EL (cell line): ENCODE measurements around the gene LAIR2.
"Not testable (repeated sequence)": the region's sequence is repeated elsewhere in the genome, so short reads cannot be mapped to it uniquely, and the experiment has no call there.

Experiments
- DNase-seq: peaks from one replicate; pipeline ENCODE4 v3.0.0-alpha.2; 2016

The LAIR2 gene

GRCh38 chr19:54464630-54465425, 37.8 kb upstream of the LAIR2 start:
- peak; percentile 88 for DNase-seq

GRCh38 chr19:54465426-54466109, 37.1 kb upstream of the LAIR2 start:
- no peak for DNase-seq

DNA sequence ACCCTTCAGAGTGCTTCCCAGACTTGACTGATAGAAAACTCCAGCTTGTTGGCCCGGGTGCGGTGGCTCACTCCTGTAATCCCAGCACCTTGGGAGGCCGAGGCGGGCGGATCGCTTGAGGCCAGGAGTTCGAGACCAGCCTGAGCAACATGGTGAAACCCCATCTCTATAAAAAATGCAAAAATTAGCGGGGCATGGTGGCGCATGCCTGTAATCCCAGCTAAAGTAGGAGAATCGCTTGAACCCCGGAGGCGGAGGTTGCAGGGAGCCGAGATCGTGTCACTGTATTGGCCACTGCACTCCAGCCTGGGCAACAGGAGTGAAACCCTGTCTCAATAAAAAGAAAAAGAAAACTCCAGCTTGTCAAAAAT, 36.5 kb upstream of the LAIR2 start:
- not testable (repeated sequence) for DNase-seq

- no peak for DNase-seq
Observed at GRCh38 chr19:54469496-54469934, 33.1 kb upstream of the LAIR2 start.

- no peak for DNase-seq
Observed at GRCh38 chr19:54470276-54470887, 32.2 kb upstream of the LAIR2 start.

DNA sequence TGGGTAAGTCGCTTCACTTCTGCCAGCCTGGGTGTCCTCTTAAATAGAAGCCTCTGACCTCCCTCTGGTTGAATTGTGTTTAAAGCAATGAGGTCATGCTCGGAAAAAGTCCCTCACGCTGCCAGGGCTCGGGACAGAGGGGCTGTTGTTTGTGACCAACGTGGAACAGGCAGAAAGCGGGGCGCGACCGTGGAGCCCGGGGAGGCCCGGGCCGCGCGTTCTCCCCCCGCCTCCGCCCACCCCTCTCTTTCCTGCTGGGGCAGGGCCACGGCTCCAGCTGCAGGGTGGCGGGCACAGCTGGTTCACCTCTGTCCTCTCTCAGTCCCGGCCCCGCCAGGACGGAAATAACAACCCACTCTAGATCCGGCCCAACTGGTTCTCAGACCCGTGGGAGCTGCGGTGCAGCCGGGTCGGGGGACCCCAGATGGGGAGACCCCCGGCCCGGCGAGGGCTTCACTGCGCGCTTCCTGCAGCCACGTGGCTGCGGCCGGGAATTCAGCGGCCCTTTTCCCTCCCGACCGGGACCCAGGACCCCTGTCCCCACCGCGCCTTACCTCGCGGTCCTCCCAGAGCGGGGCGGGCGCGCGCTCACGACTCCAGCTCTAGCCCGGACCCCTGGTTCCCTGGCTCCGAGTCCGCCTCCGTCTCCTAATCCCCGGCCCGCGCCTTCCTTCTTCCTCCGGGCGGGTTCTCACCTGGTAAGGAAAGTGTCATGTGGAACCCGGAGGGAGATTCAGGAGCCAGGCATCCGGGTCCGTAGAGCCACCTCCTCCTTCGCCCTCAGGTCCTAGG, 31.4 kb upstream of the LAIR2 start:
- no peak for DNase-seq

DNA sequence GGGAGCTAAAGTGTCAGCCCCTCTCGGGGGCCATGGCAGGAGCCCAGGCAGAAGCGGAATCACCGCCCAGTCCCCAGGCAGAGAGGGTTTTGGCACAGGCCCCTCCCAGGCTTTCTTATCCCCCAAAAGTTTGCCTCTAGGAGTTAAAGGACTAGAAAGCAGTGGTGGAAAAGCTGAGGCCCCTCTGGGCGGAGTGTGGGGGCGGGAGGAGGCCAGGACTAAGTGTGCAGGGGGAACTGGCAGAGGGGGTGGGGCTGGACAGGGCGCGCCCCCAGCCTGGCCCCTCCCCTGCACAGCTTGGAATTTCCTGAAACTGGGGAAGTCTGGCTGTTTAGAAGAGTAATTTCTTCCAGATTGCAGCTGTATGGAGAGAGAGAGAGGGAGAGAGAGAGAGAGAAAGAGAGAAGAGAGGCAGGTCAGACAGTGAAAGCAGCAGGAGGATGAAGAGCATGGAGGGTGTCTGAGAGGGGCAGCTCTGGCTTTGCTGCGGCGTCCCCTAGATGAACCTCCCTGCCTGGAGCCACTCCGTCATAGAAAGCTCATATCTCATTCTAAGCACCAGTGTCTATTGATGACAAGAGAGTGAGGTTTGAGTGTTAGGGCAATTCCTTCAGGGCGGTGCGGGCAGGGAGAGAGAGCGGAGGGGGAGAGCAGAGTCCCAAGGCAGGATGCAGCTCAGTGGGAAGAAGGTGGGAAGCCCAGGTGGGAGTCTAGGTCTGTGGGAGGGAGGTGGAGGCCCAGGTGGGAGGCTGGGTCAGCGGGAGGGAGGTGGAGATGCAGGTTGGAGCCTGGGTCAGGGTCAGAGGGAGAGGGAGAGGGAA, 29.4 kb upstream of the LAIR2 start, which contains the start of gene CDC42EP5:
TSS of gene CDC42EP5 (minus strand) at position 226 of the 821 bp plus-strand sequence. CDS start 7,749 bp downstream, outside the sequence.
- peak; percentile 80 for DNase-seq

DNA sequence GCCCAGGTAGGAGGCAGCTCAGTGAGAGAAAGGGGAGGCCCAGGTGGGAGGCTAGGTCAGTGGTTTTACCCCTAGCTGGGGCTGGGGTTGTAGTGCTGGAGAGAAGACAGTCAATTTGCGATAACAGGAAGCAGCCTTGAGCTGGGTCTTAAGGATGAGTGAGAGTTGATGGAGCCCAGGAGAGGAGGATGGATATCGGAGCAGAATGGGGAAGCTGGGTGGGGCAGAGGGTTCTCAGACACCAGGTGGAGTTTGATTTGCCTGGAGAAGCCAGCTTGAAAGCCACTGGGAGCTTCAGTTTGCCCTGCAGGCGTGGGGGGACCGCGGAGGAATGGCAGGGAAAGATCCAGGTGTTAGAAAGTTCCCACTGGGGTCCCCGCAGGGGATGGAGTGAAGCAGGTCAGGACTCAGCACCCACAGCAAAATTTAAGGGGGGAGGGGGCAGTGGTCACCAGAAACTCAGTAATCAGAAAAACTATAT, 28.7 kb upstream of the LAIR2 start:
- DNase-seq = no peak

DNA sequence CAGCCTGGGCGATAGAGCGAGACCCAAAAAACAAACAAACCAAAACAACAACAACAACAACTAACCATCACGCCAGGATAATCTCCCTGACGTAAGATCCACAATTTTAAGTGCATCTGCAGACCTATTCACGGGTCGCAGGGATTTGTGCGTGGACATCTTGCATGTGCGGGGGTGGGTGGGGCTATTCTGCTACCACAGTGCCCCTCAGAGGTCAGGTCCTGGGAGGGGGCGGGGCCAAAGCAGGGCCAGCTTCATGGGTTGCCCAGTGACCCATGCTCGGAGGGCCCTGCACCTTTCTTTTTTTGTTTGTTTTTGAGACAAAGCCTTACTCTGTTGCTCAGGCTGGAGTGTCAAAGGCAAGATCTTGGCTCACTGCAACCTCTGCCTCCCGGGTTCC, 26.9 kb upstream of the LAIR2 start:
- DNase-seq = no peak

GRCh38 chr19:54477650-54478049, 25.0 kb upstream of the LAIR2 start:
- no peak for DNase-seq

- DNase-seq = peak; percentile 42
Observed at GRCh38 chr19:54478677-54479266, 23.9 kb upstream of the LAIR2 start.

DNA sequence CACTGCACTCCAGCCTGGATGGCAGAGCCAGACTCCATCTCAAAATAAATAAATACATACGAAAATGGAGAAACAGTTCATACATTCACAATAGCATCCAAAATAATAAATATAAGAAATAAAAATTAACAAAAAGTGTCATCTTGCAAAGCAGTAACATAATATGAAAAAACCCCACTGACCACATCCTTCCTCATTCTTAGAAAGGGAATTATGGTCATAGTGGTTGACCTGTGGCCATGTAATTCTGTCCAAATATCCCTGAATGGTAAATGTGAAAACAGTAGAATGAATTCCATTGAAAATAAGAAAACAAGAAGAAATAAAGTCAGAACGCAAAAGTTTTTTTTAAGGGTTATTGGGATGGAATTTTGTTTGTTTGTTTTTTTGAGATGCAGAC, 22.6 kb upstream of the LAIR2 start:
- DNase-seq = no peak

DNA sequence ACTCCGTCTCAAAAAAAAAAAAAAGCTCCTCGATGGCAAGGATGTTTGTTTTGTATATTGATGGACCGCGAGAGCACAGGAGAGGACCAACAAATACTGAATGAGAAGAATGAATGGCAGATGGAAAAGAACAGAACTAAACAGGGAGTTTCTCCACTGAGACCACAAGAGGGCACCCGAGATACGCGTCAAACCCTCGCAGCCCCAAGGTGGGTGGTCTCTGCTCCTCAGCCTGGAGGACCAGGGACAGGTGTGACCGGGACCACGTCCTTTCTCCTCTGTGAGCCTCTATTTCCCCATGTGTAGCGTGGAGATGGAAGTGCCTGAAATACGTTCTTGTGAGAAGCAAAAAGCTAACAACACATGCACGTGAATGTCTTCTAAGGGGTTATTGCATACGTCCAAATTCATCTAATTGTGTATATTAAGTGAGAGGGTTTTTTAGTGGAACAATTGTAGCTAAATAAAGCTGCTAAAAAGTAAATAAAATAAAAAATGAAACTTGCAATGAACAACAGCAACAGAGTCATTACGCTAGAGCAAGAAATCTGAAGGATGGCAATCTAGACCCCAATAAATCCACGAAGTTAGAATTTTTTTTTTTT, 21.2 kb upstream of the LAIR2 start:
- peak; percentile 38 for DNase-seq

GRCh38 chr19:54482889-54483288, 19.7 kb upstream of the LAIR2 start:
- no peak for DNase-seq

- DNase-seq = no peak
Observed at GRCh38 chr19:54484451-54484850, 18.2 kb upstream of the LAIR2 start.

DNA sequence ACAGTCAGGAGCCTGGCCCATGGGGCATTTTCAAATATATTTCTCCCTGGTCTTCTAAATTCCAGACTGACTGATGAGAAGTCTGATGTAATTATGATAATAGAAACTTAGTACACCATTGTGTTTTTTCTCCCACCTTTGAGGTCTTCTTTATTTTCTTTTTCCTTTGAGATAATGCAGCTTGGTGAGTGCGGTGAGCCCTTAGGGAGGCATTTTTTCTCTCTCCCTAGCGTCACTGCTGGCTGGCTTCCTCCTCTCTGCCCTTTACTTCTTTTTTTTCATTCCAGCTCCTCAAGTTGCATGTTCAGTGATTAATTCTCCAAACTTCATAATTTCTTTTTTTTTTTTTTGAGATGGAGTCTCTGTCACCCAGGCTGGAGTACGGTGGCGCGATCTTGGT, 16.8 kb upstream of the LAIR2 start:
- DNase-seq = no peak

GRCh38 chr19:54489341-54489740, 13.3 kb upstream of the LAIR2 start:
- DNase-seq = no peak

DNA sequence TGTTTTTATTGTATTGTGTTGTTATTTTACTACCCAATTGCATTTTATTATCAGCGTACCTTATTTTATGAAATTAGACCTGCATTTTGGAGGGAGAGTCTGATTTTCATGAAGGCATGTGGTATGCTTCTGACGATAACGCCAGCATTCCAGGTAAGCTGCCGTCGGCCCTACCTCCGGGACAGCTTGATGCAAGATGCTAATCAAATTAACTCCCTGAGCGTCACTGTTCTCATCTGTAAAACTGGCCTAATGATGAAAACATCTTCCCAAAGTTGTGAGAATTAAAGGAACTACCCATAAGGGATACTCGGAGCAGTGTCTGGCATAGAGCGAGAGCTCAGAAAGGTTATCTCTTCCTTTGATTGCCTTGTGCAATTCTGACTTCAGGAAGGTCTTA, 12.9 kb upstream of the LAIR2 start:
- no peak for DNase-seq

DNA sequence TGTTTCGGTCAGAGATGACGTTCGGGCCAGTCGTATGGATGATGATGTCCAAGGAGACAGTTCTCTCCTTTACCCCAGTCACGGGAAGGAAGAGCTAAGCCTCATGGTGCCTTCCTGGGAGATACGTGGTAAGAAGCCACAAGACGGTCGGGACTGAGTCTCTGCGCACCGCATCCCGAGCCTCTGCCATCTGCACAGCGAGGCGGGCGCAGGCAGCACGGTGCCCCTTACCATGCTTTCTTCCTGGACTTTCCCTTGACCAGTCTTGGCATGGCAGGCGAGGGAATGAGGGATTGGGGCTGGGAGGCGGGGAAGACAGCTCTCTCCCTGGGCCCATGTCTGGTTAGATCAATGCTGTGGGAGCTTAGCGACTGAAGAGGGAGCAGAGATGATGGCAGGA, 10.1 kb upstream of the LAIR2 start:
- no peak for DNase-seq

DNA sequence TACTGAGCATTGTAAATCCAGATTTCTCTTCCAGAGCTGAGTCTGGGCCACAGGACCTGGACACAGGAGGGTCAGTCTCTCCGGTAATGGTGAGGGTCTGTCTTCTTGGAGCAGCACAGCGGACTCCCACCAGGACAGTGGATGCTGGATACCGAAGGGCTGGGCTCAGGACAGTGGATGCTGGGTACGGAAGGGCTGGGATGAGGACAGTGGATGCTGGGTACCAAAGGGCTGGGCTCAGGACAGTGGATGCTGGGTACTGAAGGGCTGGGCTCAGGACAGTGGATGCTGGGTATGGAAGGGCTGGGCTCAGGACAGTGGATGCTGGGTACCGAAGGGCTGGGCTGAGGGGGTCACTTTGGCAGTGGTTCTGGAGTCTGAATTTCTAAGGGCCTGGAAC, 9.6 kb upstream of the LAIR2 start:
- DNase-seq = not testable (repeated sequence)

GRCh38 chr19:54493967-54494585, 8.6 kb upstream of the LAIR2 start:
- no peak for DNase-seq
